ENCODE measurements around the gene OPRM1. TPM values are rescaled to one million over a fixed set of nuclear protein-coding genes. Genes with fewer than 3 reads are reported as not detected.
"Not testable (repeated sequence)": the region's sequence is repeated elsewhere in the genome, so short reads cannot be mapped to it uniquely, and the experiment has no call there.

Gene OPRM1
- polyA plus RNA-seq, 1 donor (not counting 4 experiments of a cell fraction or from before 2014, with no cell fraction given): not detected

DNA sequence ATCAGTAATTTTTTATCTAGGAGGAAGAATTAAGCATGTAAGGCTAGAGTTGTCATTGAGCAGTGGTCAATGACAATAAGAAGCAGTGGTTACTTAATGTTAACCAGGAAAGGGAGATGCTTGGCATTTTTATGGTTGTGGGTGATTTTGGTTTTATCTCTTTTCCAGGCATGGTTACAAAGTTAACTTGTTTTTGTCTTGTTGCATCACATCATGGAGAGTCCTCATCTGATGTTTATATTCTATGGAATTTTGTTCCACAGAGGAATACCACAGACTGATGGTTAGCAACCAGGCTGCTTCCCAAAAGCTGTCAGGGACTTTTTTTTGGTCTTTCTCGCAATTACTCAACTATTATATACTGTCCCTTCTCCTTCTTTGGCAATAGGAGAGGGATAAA is 32.7 kb downstream of the OPRM1 start:
- Histone ChIP-seq H3K27ac (ENCODE audit: control insufficient read depth, insufficient read depth, low read length) (no peak overlapping the region), H3K9ac (ENCODE audit: control insufficient read depth, extremely low read depth, insufficient read depth, low read length) (no peak overlapping the region), H3K4me1 (ENCODE audit: control insufficient read depth, extremely low read depth, insufficient read depth, low read length) (no peaks in the 10 kb centered on the region), H3K9me3 (ENCODE audit: control insufficient read depth, low read depth, low read length) (no peaks in the 10 kb centered on the region), H3K4me3 (ENCODE audit: control insufficient read depth in 2 of 3, extremely low read depth in 1 of 3, insufficient read depth in 2 of 3, low read depth in 1 of 3, low read length in 3 of 3) (no peak overlapping the region), H4K20me1 (ENCODE audit: control insufficient read depth, extremely low read depth, insufficient read depth, low read length) (no peaks in the 10 kb centered on the region), H2AFZ (ENCODE audit: control insufficient read depth, low read length) (no peak overlapping the region), H3K9me1 (ENCODE audit: control insufficient read depth, extremely low read depth, insufficient read depth, low read length) (no peaks in the 10 kb centered on the region), H3K79me2 (ENCODE audit: control insufficient read depth, insufficient read depth, low read length) (no peaks in the 10 kb centered on the region), H3K4me2 (ENCODE audit: control insufficient read depth, extremely low read depth, insufficient read depth, low read depth, low read length) (no peak overlapping the region), H3K36me3 (ENCODE audit: control insufficient read depth in 2 of 2, extremely low read depth in 1 of 2, insufficient read depth in 2 of 2, low read length in 2 of 2) (no peaks in the 10 kb centered on the region), H3K27me3 (ENCODE audit: control insufficient read depth, extremely low read depth, insufficient read depth, low read length) (no peaks in the 10 kb centered on the region)
- FAIRE-seq (no peak), DNase-seq (ENCODE audit: low read depth, low spot score) (no peak)
- dilution Hi-C loops (cut with MboI; ENCODE audit: extremely low pct_ligation_motif_present, low sequenced_read_pairs): no loop called here
- no peak for TF ChIP-seq EZH2 (IDR thresholded peaks at IDR 0.05; ENCODE audit: low read length)
- TF ChIP-seq, protein P1, sequence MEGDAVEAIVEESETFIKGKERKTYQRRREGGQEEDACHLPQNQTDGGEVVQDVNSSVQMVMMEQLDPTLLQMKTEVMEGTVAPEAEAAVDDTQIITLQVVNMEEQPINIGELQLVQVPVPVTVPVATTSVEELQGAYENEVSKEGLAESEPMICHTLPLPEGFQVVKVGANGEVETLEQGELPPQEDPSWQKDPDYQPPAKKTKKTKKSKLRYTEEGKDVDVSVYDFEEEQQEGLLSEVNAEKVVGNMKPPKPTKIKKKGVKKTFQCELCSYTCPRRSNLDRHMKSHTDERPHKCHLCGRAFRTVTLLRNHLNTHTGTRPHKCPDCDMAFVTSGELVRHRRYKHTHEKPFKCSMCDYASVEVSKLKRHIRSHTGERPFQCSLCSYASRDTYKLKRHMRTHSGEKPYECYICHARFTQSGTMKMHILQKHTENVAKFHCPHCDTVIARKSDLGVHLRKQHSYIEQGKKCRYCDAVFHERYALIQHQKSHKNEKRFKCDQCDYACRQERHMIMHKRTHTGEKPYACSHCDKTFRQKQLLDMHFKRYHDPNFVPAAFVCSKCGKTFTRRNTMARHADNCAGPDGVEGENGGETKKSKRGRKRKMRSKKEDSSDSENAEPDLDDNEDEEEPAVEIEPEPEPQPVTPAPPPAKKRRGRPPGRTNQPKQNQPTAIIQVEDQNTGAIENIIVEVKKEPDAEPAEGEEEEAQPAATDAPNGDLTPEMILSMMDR (optimal IDR thresholded peaks at IDR 0.05 in 1 of 3, IDR thresholded peaks at IDR 0.05 in 1 of 3, conservative IDR thresholded peaks at IDR 0.05 in 1 of 3; ENCODE audit: extremely low read depth in 1 of 3, insufficient read depth in 2 of 3, low read length in 3 of 3): no peak

DNA sequence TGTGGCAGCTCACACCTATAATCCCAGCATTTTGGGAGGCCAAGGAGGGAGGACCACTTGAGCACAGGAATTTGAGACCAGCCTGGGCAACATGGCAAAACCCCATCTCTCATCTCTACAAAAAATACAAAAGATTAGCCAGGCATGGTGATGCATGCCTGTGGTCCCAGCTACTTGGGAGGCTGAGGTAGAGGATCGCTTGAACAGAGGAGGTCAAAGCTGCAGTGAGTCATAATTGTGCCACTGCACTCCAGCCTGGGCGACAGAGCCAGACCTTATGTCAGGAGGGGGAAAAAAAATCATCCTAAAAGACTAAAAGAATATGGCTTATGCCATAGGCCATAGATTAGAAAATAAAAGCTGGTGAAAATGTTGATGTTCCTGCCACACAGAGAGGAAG is 39.6 kb downstream of the OPRM1 start:
- H3K9me1 ChIP-seq (ENCODE audit: control insufficient read depth, extremely low read depth, insufficient read depth, low read length); dilution Hi-C loops (cut with MboI; ENCODE audit: extremely low pct_ligation_motif_present, low sequenced_read_pairs); H2AFZ ChIP-seq (ENCODE audit: control insufficient read depth, low read length); H3K27ac ChIP-seq (ENCODE audit: control insufficient read depth, insufficient read depth, low read length); DNase-seq (ENCODE audit: low read depth, low spot score); H3K27me3 ChIP-seq (ENCODE audit: control insufficient read depth, extremely low read depth, insufficient read depth, low read length); H4K20me1 ChIP-seq (ENCODE audit: control insufficient read depth, extremely low read depth, insufficient read depth, low read length); H3K4me1 ChIP-seq (ENCODE audit: control insufficient read depth, extremely low read depth, insufficient read depth, low read length); H3K4me2 ChIP-seq (ENCODE audit: control insufficient read depth, extremely low read depth, insufficient read depth, low read depth, low read length); H3K79me2 ChIP-seq (ENCODE audit: control insufficient read depth, insufficient read depth, low read length); H3K4me3 ChIP-seq (ENCODE audit: control insufficient read depth in 2 of 3, extremely low read depth in 1 of 3, insufficient read depth in 2 of 3, low read depth in 1 of 3, low read length in 3 of 3); H3K9me3 ChIP-seq (ENCODE audit: control insufficient read depth, low read depth, low read length); H3K9ac ChIP-seq (ENCODE audit: control insufficient read depth, extremely low read depth, insufficient read depth, low read length); H3K36me3 ChIP-seq (ENCODE audit: control insufficient read depth in 2 of 2, extremely low read depth in 1 of 2, insufficient read depth in 2 of 2, low read length in 2 of 2); FAIRE-seq: not testable (repeated sequence)

DNA sequence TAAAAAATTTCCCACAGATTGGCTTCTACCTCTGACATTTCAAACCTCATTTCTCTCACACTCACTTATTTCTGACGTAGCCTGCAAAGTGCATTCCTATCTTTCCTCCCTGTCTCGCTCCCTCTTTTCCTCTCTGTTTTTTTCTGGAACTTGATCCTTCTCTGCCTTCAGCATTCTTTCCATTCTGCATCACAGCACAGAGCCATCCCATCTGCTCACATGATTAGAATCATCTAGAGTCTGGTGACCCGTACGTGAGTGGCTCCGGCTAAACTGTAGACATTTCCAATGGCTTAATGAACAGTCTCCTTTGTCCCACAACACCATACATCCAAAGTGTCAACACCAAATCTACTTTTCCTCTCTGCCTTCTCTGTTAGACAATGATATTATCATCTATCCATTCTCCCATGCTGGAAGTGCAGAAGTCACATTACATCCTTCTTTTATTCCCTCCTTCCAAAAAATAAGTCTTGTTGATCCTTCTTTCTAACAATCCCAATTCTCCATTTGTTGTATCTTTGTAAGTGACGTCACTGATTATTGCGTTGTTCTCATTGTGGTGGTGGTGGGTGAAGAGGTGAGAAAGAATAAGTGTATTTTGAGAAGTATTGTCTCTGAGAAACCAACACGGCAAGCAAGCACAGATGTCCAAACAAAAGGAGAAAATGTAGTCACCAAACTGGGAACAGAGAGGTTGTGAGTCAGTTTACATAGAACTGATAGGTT is 41.6 kb downstream of the OPRM1 start:
- dilution Hi-C loops (cut with MboI; ENCODE audit: extremely low pct_ligation_motif_present, low sequenced_read_pairs): no loop called here
- no peak for FAIRE-seq

More for the DNA sequence above, 41.6 kb downstream of the OPRM1 start:
- Histone ChIP-seq H2AFZ (ENCODE audit: control insufficient read depth, low read length) (no peak overlapping the region), H3K9me1 (ENCODE audit: control insufficient read depth, extremely low read depth, insufficient read depth, low read length) (no peaks in the 10 kb centered on the region), H3K4me2 (ENCODE audit: control insufficient read depth, extremely low read depth, insufficient read depth, low read depth, low read length) (no peak overlapping the region), H3K27me3 (ENCODE audit: control insufficient read depth, extremely low read depth, insufficient read depth, low read length) (no peaks in the 10 kb centered on the region), H3K9ac (ENCODE audit: control insufficient read depth, extremely low read depth, insufficient read depth, low read length) (no peak overlapping the region), H3K9me3 (ENCODE audit: control insufficient read depth, low read depth, low read length) (no peaks in the 10 kb centered on the region), H3K79me2 (ENCODE audit: control insufficient read depth, insufficient read depth, low read length) (no peaks in the 10 kb centered on the region), H3K4me1 (ENCODE audit: control insufficient read depth, extremely low read depth, insufficient read depth, low read length) (no peaks in the 10 kb centered on the region), H4K20me1 (ENCODE audit: control insufficient read depth, extremely low read depth, insufficient read depth, low read length) (no peaks in the 10 kb centered on the region), H3K36me3 (ENCODE audit: control insufficient read depth in 2 of 2, extremely low read depth in 1 of 2, insufficient read depth in 2 of 2, low read length in 2 of 2) (no peaks in the 10 kb centered on the region), H3K27ac (ENCODE audit: control insufficient read depth, insufficient read depth, low read length) (no peak overlapping the region), H3K4me3 (ENCODE audit: control insufficient read depth in 2 of 3, extremely low read depth in 1 of 3, insufficient read depth in 2 of 3, low read depth in 1 of 3, low read length in 3 of 3) (no peak overlapping the region)
- TF ChIP-seq, protein P1 (optimal IDR thresholded peaks at IDR 0.05 in 1 of 3, IDR thresholded peaks at IDR 0.05 in 1 of 3, conservative IDR thresholded peaks at IDR 0.05 in 1 of 3; ENCODE audit: extremely low read depth in 1 of 3, insufficient read depth in 2 of 3, low read length in 3 of 3): no peak
- TF ChIP-seq EZH2 (IDR thresholded peaks at IDR 0.05; ENCODE audit: low read length): no peak
- no peak for DNase-seq (ENCODE audit: low read depth, low spot score)
